Putamen (tissue), 1 donor: ENCODE measurements around the gene NKAIN2.
"Not testable (repeated sequence)": the region's sequence is repeated elsewhere in the genome, so short reads cannot be mapped to it uniquely, and the experiment has no call there.

Experiments used
- DNase-seq: peaks from one replicate; pipeline ENCODE4 v3.0.0-alpha.2; 2016; ENCODE audit warnings: low spot score

Gene NKAIN2

GRCh38 chr6:124324237-124324636 is 520.6 kb downstream of the NKAIN2 start:
- no peak for DNase-seq

GRCh38 chr6:124330197-124330596 is 526.5 kb downstream of the NKAIN2 start:
- DNase-seq: no peak

GRCh38 chr6:124334359-124334758 is 530.7 kb downstream of the NKAIN2 start:
- no peak for DNase-seq

GRCh38 chr6:124339610-124340334 is 536.1 kb downstream of the NKAIN2 start:
- no peak for DNase-seq

- DNase-seq: not testable (repeated sequence)
Observed at GRCh38 chr6:124348339-124348738, 544.7 kb downstream of the NKAIN2 start.

- DNase-seq: no peak
Observed at GRCh38 chr6:124355146-124355545, 551.5 kb downstream of the NKAIN2 start.

- no peak for DNase-seq
Observed at GRCh38 chr6:124356276-124356810, 552.7 kb downstream of the NKAIN2 start.

- no peak for DNase-seq
Observed at GRCh38 chr6:124356811-124357210, 553.1 kb downstream of the NKAIN2 start.

GRCh38 chr6:124368131-124368530 is 564.5 kb downstream of the NKAIN2 start:
- DNase-seq: no peak

GRCh38 chr6:124371974-124372475 is 568.4 kb downstream of the NKAIN2 start:
- no peak for DNase-seq

- DNase-seq: no peak
Observed at GRCh38 chr6:124373386-124373785, 569.7 kb downstream of the NKAIN2 start.

GRCh38 chr6:124389127-124389526 is 585.5 kb downstream of the NKAIN2 start:
- DNase-seq: no peak

GRCh38 chr6:124393536-124393935 is 589.9 kb downstream of the NKAIN2 start:
- no peak for DNase-seq

- no peak for DNase-seq
Observed at GRCh38 chr6:124396361-124396760, 592.7 kb downstream of the NKAIN2 start.

GRCh38 chr6:124400261-124400999 is 596.8 kb downstream of the NKAIN2 start:
- DNase-seq: no peak

- DNase-seq: not testable (repeated sequence)
Observed at GRCh38 chr6:124410425-124410824, 606.8 kb downstream of the NKAIN2 start.

GRCh38 chr6:124412657-124413056 is 609.0 kb downstream of the NKAIN2 start:
- DNase-seq: not testable (repeated sequence)

GRCh38 chr6:124420116-124420840 is 616.6 kb downstream of the NKAIN2 start:
- DNase-seq: no peak

GRCh38 chr6:124423621-124424020 is 620.0 kb downstream of the NKAIN2 start:
- no peak for DNase-seq

- no peak for DNase-seq
Observed at GRCh38 chr6:124430740-124431318, 627.2 kb downstream of the NKAIN2 start.

GRCh38 chr6:124432620-124433019 is 629.0 kb downstream of the NKAIN2 start:
- no peak for DNase-seq
